Osteoblast (primary cell): Measurements from ENCODE around the gene F10. TPM values are rescaled to one million over a fixed set of nuclear protein-coding genes. Genes with fewer than 3 reads are reported as not detected.
"Not testable (repeated sequence)": the region's sequence is repeated elsewhere in the genome, so short reads cannot be mapped to it uniquely, and the experiment has no call there.

Source experiments
- DNase-seq: peaks from one replicate; pipeline ENCODE4 v3.0.0; 2011; ENCODE audit warnings: low spot score, mixed read lengths; ENCODE audit not compliant: insufficient read length; ENCODE audit errors: missing footprints
- H2AFZ ChIP-seq: 2 replicates; pipeline ENCODE4 v1.6.0; 2011; ENCODE audit warnings: mild to moderate bottlenecking, low read length
- H3K27ac ChIP-seq: 2 replicates; pipeline ENCODE4 v1.5.1; 2011; ENCODE audit warnings: mild to moderate bottlenecking, low read depth, low read length, moderate library complexity
- H3K27me3 ChIP-seq: 2 replicates; pipeline ENCODE4 v1.6.0; 2012; ENCODE audit warnings: mild to moderate bottlenecking, control low read depth, inconsistent platforms, low read length, moderate library complexity; ENCODE audit not compliant: insufficient read depth
- H3K36me3 ChIP-seq: 2 replicates; pipeline ENCODE4 v1.5.1; 2011; ENCODE audit warnings: mild to moderate bottlenecking, low read length, control low read depth, moderate library complexity; ENCODE audit not compliant: insufficient read depth
- H3K4me1 ChIP-seq: 2 replicates; pipeline ENCODE4 v1.5.1; 2011; ENCODE audit warnings: mild to moderate bottlenecking, low read length, control low read depth, moderate library complexity; ENCODE audit not compliant: insufficient read depth
- H3K4me2 ChIP-seq: 2 replicates; pipeline ENCODE4 v1.6.0; 2011; ENCODE audit warnings: mild to moderate bottlenecking, low read length; ENCODE audit not compliant: insufficient read depth
- H3K4me3 ChIP-seq: fragments of 200-600 bp; sonication (generic); 3 replicates; pipeline ENCODE4 v1.5.1; 2012; ENCODE audit warnings: mild to moderate bottlenecking, low read length, inconsistent platforms; ENCODE audit not compliant: insufficient read depth
- H3K79me2 ChIP-seq: 2 replicates; pipeline ENCODE4 v1.6.0; 2012; ENCODE audit warnings: mild to moderate bottlenecking, low read length, control low read depth, inconsistent platforms; ENCODE audit not compliant: insufficient read depth
- H3K9me3 ChIP-seq: 2 replicates; pipeline ENCODE4 v1.5.1; 2011; ENCODE audit warnings: low read depth, low read length, control low read depth
- H4K20me1 ChIP-seq: 2 replicates; pipeline ENCODE4 v1.6.0; 2012; ENCODE audit warnings: mild to moderate bottlenecking, low read length, control low read depth; ENCODE audit not compliant: insufficient read depth
- total RNA-seq: library from RNA; depleted of rRNA; stranded (reverse); fragments of >200 nt; gene quantifications from 2 replicates; pipeline ENCODE4 v1.2.3, GENCODE V29; 2012
- TF ChIP-seq, protein P1 (sequence below): IDR thresholded peaks from 2 replicates; pipeline ENCODE4 v1.5.1; 2011; ENCODE audit warnings: mild to moderate bottlenecking, low read depth, low read length, moderate library complexity; ENCODE audit errors: extremely low read depth

The F10 gene
- total RNA-seq, 1 donor, result not detected

DNA sequence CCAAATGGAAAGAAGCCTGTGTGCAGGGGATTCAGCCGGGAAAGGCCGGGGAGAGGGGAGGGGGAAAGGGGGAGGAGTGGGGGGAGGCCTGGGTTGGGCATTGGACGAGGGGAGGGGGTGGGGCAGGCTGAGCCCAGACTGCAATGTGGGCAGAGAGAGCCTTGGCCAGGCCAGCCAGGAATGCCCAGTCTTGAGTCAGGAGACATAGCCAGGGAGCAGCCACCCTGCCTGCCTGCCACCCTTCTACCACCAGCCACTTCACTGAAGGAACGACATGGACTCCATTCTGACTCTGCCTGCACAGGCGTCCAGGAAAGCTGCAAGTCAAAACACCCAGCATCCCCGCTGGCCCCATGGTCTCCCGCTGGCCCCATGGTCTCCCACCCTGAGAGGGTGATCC is 36.3 kb downstream of the F10 start:
- TF ChIP-seq, protein P1, sequence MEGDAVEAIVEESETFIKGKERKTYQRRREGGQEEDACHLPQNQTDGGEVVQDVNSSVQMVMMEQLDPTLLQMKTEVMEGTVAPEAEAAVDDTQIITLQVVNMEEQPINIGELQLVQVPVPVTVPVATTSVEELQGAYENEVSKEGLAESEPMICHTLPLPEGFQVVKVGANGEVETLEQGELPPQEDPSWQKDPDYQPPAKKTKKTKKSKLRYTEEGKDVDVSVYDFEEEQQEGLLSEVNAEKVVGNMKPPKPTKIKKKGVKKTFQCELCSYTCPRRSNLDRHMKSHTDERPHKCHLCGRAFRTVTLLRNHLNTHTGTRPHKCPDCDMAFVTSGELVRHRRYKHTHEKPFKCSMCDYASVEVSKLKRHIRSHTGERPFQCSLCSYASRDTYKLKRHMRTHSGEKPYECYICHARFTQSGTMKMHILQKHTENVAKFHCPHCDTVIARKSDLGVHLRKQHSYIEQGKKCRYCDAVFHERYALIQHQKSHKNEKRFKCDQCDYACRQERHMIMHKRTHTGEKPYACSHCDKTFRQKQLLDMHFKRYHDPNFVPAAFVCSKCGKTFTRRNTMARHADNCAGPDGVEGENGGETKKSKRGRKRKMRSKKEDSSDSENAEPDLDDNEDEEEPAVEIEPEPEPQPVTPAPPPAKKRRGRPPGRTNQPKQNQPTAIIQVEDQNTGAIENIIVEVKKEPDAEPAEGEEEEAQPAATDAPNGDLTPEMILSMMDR, result no peak
- no peaks in the 10 kb centered on the region for H3K36me3 ChIP-seq
- no peaks in the 10 kb centered on the region for H3K79me2 ChIP-seq
- H4K20me1 ChIP-seq, result no peaks in the 10 kb centered on the region
- H3K9me3 ChIP-seq, result no peaks in the 10 kb centered on the region
- H3K4me1 ChIP-seq, result no peaks in the 10 kb centered on the region
- H3K4me2 ChIP-seq, result no peak overlapping the region
- no peak overlapping the region for H3K27ac ChIP-seq
- H3K4me3 ChIP-seq, result no peak overlapping the region
- H2AFZ ChIP-seq, result no peak overlapping the region
- peak; percentile 67 for DNase-seq
- H3K27me3 ChIP-seq, result peaks cover 17% of the 10 kb centered on the region

DNA sequence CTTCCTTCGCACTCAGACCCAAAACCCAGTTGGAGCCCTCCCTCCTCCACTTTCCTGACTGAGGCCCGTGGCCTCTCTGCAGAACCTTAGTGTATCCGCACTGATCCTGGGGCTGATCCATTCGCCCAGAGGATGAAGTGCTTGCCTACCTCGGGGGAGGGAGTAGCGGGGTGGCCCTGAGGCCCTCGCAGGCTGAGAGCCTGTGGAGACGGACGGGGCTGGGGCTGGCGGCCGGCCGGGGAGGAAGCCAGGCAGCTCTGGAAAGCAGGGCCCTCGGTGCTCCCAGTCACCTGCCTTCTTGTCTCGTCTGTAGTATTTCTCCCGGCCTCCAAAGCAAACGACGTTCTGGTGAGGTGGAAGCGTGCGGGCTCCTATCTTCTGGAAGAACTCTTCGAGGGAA is 37.1 kb downstream of the F10 start:
- DNase-seq, result peak; percentile 52
- Histone ChIP-seq H3K79me2 (no peaks in the 10 kb centered on the region), H4K20me1 (no peaks in the 10 kb centered on the region), H3K4me3 (no peak overlapping the region), H3K27ac (no peak overlapping the region), H3K27me3 (peaks cover 17% of the 10 kb centered on the region), H3K36me3 (no peaks in the 10 kb centered on the region), H3K4me2 (no peak overlapping the region), H2AFZ (no peak overlapping the region), H3K4me1 (no peaks in the 10 kb centered on the region), H3K9me3 (no peaks in the 10 kb centered on the region)
- TF ChIP-seq, protein P1, result no peak

GRCh38 chr13:113160983-113161382 is 38.4 kb downstream of the F10 start:
- H3K27me3 ChIP-seq, result peaks cover 17% of the 10 kb centered on the region
- no peak overlapping the region for H3K4me2 ChIP-seq
- H4K20me1 ChIP-seq, result no peaks in the 10 kb centered on the region
- no peaks in the 10 kb centered on the region for H3K79me2 ChIP-seq
- no peak overlapping the region for H2AFZ ChIP-seq
- no peaks in the 10 kb centered on the region for H3K9me3 ChIP-seq
- DNase-seq, result no peak
- no peak overlapping the region for H3K27ac ChIP-seq
- TF ChIP-seq, protein P1, result no peak
- no peaks in the 10 kb centered on the region for H3K4me1 ChIP-seq
- H3K4me3 ChIP-seq, result no peak overlapping the region
- H3K36me3 ChIP-seq, result no peaks in the 10 kb centered on the region

GRCh38 chr13:113161433-113161832 is 38.8 kb downstream of the F10 start:
- Histone ChIP-seq H3K9me3 (no peaks in the 10 kb centered on the region), H2AFZ (no peak overlapping the region), H3K4me3 (no peak overlapping the region), H4K20me1 (no peaks in the 10 kb centered on the region), H3K4me1 (no peaks in the 10 kb centered on the region), H3K4me2 (no peak overlapping the region), H3K36me3 (no peaks in the 10 kb centered on the region), H3K27me3 (peaks cover 17% of the 10 kb centered on the region), H3K27ac (no peak overlapping the region), H3K79me2 (no peaks in the 10 kb centered on the region)
- TF ChIP-seq, protein P1, result no peak
- peak; percentile 86 for DNase-seq

- not testable (repeated sequence) for H3K4me1 ChIP-seq, H2AFZ ChIP-seq, H3K36me3 ChIP-seq, H3K27ac ChIP-seq, H3K4me3 ChIP-seq, H3K79me2 ChIP-seq, H3K9me3 ChIP-seq, H4K20me1 ChIP-seq, H3K4me2 ChIP-seq, DNase-seq
- peaks cover 17% of the 10 kb centered on the region for H3K27me3 ChIP-seq
Observed at GRCh38 chr13:113161975-113162374, 39.4 kb downstream of the F10 start.
